Brain microvascular endothelial cell (primary cell): ENCODE results near the gene FOXRED2.
"Not testable (repeated sequence)": the region's sequence is repeated elsewhere in the genome, so short reads cannot be mapped to it uniquely, and the experiment has no call there.

Experiments used
- DNase-seq: peaks from one replicate; pipeline ENCODE4 v3.0.0-alpha.2; 2020
- H3K27ac ChIP-seq: fragments of 250-450 bp; sonication (Bioruptor Pico); 2 replicates; pipeline ENCODE4 v1.5.1; 2020; ENCODE audit warnings: mild to moderate bottlenecking, moderate library complexity
- H3K27me3 ChIP-seq: fragments of 250-450 bp; sonication (Bioruptor Pico); replicated peaks from 2 replicates; pipeline ENCODE4 v1.5.1; 2020; ENCODE audit warnings: mild to moderate bottlenecking
- H3K36me3 ChIP-seq: fragments of 250-450 bp; sonication (Bioruptor Pico); replicated peaks from 2 replicates; pipeline ENCODE4 v1.5.1; 2020; ENCODE audit warnings: mild to moderate bottlenecking
- H3K4me3 ChIP-seq: 2 replicates; pipeline ENCODE4 v1.5.1; 2011; ENCODE audit warnings: low read depth, mild to moderate bottlenecking, control low read depth, low read length, moderate library complexity
- in situ Hi-C: cut with HindIII; loops from 2 replicates; pipeline ENCODE4 v1.10.0; 2017; ENCODE audit warnings: low sequenced_read_pairs, low pct_ligation_motif_present
- TF ChIP-seq, protein P1 (sequence below): IDR thresholded peaks from 2 replicates; pipeline ENCODE4 v1.5.1; 2011; ENCODE audit warnings: low read depth, mild to moderate bottlenecking, moderate library complexity, low read length, control low read depth, inconsistent platforms; ENCODE audit errors: missing control alignments

Gene FOXRED2

DNA sequence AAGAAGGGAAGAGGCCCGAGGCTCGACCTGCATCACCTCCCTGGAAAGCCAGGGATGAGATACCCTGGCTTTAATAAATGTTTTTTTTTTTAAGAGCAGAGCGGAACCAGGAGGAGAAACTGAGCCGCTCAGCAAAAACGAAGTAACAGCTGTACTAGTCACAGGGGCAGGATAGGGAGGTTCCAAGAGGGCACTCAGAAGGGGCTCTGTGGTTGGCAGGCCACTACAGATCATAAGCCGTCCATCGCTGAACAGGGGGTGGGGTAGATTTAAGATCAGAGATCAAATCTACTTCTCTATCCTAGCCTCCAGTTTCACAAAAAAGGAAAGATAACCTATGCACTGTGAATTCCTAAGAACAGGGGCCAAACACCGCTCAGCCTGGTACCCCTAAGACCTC is 21.5 kb upstream of the FOXRED2 start:
- TF ChIP-seq, protein P1, sequence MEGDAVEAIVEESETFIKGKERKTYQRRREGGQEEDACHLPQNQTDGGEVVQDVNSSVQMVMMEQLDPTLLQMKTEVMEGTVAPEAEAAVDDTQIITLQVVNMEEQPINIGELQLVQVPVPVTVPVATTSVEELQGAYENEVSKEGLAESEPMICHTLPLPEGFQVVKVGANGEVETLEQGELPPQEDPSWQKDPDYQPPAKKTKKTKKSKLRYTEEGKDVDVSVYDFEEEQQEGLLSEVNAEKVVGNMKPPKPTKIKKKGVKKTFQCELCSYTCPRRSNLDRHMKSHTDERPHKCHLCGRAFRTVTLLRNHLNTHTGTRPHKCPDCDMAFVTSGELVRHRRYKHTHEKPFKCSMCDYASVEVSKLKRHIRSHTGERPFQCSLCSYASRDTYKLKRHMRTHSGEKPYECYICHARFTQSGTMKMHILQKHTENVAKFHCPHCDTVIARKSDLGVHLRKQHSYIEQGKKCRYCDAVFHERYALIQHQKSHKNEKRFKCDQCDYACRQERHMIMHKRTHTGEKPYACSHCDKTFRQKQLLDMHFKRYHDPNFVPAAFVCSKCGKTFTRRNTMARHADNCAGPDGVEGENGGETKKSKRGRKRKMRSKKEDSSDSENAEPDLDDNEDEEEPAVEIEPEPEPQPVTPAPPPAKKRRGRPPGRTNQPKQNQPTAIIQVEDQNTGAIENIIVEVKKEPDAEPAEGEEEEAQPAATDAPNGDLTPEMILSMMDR: no peak
- H3K27ac ChIP-seq: peak overlapping the region; percentile 62
- peaks cover 28% of the 10 kb centered on the region for H3K36me3 ChIP-seq
- no peak for DNase-seq
- in situ Hi-C loops: no loop called here
- H3K4me3 ChIP-seq: peak overlapping the region; percentile 91
- no peaks in the 10 kb centered on the region for H3K27me3 ChIP-seq

DNA sequence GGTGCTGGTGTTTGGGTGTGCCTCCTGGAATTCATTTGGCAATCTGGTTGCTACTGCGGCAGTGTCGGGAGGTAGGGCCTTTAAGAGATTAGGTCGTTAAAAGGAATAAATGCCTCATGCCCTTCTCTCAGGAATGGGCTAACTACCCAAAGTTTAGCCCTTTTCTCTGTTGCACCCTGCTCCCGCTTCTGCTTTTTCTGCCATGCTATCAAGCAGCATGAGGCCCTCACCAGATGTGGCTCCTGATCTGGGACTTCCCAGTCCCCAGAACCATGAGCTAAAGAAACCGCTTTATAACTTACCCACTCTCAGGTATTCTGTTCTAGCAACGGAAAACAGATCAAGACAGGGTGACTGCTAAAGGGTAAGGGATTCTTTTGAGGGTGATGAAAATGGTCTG is 15.8 kb upstream of the FOXRED2 start:
- Histone ChIP-seq H3K4me3 (no peak overlapping the region), H3K36me3 (peaks cover 83% of the 10 kb centered on the region), H3K27me3 (no peaks in the 10 kb centered on the region), H3K27ac (no peak overlapping the region)
- no peak for DNase-seq
- TF ChIP-seq, protein P1: no peak
- in situ Hi-C loops: no loop called here

DNA sequence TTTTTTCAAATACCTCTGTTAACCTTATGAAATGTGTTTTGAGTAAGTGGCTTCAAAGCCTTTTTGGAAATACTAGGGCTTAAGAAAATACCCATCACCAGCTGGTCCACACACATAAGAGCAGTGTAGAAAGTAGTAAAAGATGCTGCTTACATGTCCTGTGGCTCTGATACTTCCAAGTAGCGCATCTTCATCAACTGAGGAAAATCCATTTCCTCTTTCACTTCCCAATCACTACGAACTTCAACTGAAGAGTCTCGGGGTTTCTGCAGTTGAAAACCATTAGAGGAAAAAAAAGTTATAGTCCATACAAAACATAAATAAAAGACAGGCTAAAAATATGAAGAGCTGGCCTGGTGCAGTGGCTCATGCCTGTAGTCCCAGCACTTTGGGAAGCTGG is 13.6 kb upstream of the FOXRED2 start:
- DNase-seq: no peak
- H3K27me3 ChIP-seq: no peaks in the 10 kb centered on the region
- TF ChIP-seq, protein P1: no peak
- peaks cover 96% of the 10 kb centered on the region for H3K36me3 ChIP-seq
- no peak overlapping the region for H3K27ac ChIP-seq
- H3K4me3 ChIP-seq: no peak overlapping the region
- in situ Hi-C loops: no loop called here

DNA sequence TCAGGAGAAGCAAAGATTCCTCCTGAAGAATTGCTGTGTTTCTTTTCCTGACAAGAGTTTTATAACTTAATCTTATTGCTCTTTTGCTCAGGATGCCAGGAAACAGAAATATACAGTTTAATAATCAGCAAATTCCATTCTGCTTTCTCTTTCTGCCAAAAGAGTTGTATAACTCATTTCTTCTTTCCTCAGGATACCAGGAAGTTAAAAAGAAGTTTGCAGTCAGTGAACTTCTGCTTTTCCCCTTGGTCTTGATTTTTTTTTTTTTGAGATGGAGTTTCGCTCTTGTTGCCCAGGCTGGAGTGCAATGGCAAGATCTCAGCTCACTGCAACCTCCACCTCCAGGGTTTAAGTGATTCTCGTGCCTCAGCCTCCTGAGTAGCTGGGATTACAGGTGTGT is 13.1 kb upstream of the FOXRED2 start:
- peaks cover 97% of the 10 kb centered on the region for H3K36me3 ChIP-seq
- H3K27ac ChIP-seq, in situ Hi-C loops, H3K27me3 ChIP-seq, DNase-seq, H3K4me3 ChIP-seq: not testable (repeated sequence)

DNA sequence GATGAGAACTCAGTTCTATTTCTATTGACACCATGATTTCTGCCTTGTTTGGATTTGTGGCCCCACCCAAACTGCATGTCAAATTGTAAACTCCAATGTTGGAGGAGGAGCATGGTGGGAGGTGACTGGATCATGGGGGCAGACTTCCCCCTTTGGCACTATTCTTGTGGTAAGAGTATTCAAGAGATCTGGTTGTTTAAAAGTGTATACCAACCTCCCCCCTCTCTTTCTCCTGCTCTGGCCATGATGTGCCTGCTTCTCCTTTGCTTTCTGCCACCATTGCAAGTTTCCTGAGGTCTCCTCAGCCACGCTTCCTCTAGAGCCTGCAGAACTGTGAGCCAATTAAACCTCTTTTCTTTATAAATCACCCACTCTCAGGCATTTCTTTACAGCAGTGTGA is 7.9 kb upstream of the FOXRED2 start:
- in situ Hi-C loops: no loop called here
- Histone ChIP-seq H3K36me3 (peaks cover 93% of the 10 kb centered on the region), H3K4me3 (no peak overlapping the region), H3K27ac (no peak overlapping the region), H3K27me3 (no peaks in the 10 kb centered on the region)
- no peak for DNase-seq
- TF ChIP-seq, protein P1: no peak

DNA sequence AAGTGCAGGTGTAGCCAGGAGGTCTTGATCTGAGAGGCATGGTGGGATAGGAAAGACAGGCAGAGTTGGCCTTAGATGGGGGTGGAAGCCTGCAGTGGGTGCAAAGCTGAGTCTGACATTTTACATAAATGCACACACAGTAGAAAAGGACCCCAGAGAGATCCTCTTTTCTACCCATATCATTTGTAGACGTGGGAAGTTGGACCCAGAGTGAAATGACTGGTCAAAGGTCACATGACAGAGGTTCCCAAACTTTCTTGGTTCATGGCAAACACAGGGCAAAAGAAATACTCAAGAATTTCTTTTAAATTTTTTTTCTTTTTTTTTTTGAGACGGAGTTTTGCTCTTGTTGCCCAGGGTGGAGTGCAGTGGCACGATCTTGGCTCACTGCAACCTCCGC is 6.2 kb upstream of the FOXRED2 start:
- DNase-seq: no peak
- in situ Hi-C loops: no loop called here
- Histone ChIP-seq H3K27ac (no peak overlapping the region), H3K27me3 (no peaks in the 10 kb centered on the region), H3K4me3 (no peak overlapping the region), H3K36me3 (peaks cover 78% of the 10 kb centered on the region)
- TF ChIP-seq, protein P1: no peak
